ENCODE data around the gene PLXNA4.

PLXNA4 gene

GRCh38 chr7:132504071-132504470, 72.2 kb downstream of the PLXNA4 start:
- TF ChIP-seq, protein P1, sequence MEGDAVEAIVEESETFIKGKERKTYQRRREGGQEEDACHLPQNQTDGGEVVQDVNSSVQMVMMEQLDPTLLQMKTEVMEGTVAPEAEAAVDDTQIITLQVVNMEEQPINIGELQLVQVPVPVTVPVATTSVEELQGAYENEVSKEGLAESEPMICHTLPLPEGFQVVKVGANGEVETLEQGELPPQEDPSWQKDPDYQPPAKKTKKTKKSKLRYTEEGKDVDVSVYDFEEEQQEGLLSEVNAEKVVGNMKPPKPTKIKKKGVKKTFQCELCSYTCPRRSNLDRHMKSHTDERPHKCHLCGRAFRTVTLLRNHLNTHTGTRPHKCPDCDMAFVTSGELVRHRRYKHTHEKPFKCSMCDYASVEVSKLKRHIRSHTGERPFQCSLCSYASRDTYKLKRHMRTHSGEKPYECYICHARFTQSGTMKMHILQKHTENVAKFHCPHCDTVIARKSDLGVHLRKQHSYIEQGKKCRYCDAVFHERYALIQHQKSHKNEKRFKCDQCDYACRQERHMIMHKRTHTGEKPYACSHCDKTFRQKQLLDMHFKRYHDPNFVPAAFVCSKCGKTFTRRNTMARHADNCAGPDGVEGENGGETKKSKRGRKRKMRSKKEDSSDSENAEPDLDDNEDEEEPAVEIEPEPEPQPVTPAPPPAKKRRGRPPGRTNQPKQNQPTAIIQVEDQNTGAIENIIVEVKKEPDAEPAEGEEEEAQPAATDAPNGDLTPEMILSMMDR (IDR thresholded peaks at IDR 0.05; ENCODE audit: insufficient read depth, low read depth, low read length, missing control alignments): no peak
- H3K4me3 ChIP-seq (ENCODE audit: low read depth, low read length): no peak overlapping the region
- DNase-seq (ENCODE audit: low read depth): no peak

- peak; percentile 5 for DNase-seq (ENCODE audit: low read depth)
- TF ChIP-seq, protein P1 (IDR thresholded peaks at IDR 0.05; ENCODE audit: insufficient read depth, low read depth, low read length, missing control alignments): peak; percentile 1
- no peak overlapping the region for H3K4me3 ChIP-seq (ENCODE audit: low read depth, low read length)
Measured at GRCh38 chr7:132503415-132503814, 72.9 kb downstream of the PLXNA4 start.

GRCh38 chr7:132501956-132502355, 74.3 kb downstream of the PLXNA4 start:
- H3K4me3 ChIP-seq (ENCODE audit: low read depth, low read length): no peak overlapping the region
- TF ChIP-seq, protein P1 (IDR thresholded peaks at IDR 0.05; ENCODE audit: insufficient read depth, low read depth, low read length, missing control alignments): no peak
- DNase-seq (ENCODE audit: low read depth): no peak

GRCh38 chr7:132500727-132501440, 75.4 kb downstream of the PLXNA4 start:
- TF ChIP-seq, protein P1 (IDR thresholded peaks at IDR 0.05; ENCODE audit: insufficient read depth, low read depth, low read length, missing control alignments): no peak
- no peak for DNase-seq (ENCODE audit: low read depth)

DNA sequence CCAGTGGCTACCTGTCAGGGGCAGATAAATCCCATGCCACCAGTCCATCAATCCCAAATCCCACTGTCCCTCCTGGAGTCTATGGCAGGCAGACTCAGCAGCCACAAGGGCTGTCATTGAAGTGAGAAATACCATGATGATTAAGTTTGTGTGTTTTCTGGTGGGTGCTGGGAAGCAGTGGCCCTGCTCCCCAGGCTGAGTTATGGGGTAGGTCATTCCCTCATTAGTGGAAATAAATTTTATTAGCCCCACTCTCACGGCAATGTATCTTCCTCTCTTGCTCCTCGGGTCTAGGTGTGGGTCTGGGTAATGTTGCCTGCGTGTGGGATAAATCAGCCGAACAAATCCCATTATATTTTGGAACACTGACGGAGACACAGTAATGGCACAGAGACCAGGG, 76.8 kb downstream of the PLXNA4 start:
- no peak overlapping the region for H3K4me3 ChIP-seq (ENCODE audit: low read depth, low read length)
- TF ChIP-seq, protein P1 (IDR thresholded peaks at IDR 0.05; ENCODE audit: insufficient read depth, low read depth, low read length, missing control alignments): no peak
- DNase-seq (ENCODE audit: low read depth): no peak

More at GRCh38 chr7:132500727-132501440, 75.4 kb downstream of the PLXNA4 start:
- no peak overlapping the region for H3K4me3 ChIP-seq (ENCODE audit: low read depth, low read length)

DNA sequence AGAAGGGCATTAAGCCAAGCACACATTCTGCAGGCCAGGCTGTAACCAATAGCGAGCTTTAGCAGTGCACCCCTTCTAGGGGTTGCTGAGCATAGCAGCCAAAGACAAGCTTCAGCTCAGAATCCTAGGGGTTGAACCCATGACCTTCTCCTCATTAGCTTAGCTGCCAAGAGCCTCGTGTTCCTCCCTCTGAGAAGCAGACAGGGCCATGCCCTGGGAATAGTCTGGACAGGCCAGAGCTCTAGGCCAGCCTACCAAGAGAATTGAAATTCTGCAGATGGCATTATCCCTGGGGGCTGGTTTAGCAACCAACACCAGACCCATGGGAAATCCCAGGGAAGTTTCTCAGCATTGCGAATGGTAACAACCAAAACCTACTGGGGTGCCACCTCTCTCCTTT, 77.2 kb downstream of the PLXNA4 start:
- H3K4me3 ChIP-seq (ENCODE audit: low read depth, low read length): no peak overlapping the region
- TF ChIP-seq, protein P1 (IDR thresholded peaks at IDR 0.05; ENCODE audit: insufficient read depth, low read depth, low read length, missing control alignments): no peak
- no peak for DNase-seq (ENCODE audit: low read depth)

DNA sequence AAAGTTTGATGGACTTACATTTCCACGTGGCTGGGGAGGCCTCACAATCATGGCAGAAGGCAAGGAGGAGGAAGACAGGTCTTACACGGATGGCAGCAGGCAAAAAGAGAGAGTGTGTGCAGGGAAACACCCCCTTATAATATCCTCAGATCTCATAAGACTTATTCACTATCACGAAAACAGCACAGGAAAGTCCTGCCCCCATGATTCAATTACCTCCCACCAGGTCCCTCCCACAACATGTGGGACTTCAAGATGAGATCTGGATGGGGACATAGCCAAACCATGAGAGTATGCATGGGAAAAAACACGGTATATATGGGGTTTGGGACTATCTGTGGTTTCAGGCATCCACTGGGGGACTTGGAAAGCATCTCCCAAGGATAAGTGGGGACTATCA, 78.0 kb downstream of the PLXNA4 start:
- DNase-seq (ENCODE audit: low read depth): no peak
- TF ChIP-seq, protein P1 (IDR thresholded peaks at IDR 0.05; ENCODE audit: insufficient read depth, low read depth, low read length, missing control alignments): no peak

More for the DNA sequence above, 78.0 kb downstream of the PLXNA4 start:
- H3K4me3 ChIP-seq (ENCODE audit: low read depth, low read length): no peak overlapping the region

All from GM12865 (cell line).